GM19324 (cell line): ENCODE data around the gene RGS3.
"Not testable (repeated sequence)": the region's sequence is repeated elsewhere in the genome, so short reads cannot be mapped to it uniquely, and the experiment has no call there.

Source experiments
- ATAC-seq: cut with Tn5 transposase; IDR thresholded peaks from one replicate; pipeline ENCODE4 v1.9.1; 2021; ENCODE audit warnings: mild to moderate bottlenecking, moderate library complexity; ENCODE audit not compliant: unreplicated experiment, low FRiP score

Gene RGS3

DNA sequence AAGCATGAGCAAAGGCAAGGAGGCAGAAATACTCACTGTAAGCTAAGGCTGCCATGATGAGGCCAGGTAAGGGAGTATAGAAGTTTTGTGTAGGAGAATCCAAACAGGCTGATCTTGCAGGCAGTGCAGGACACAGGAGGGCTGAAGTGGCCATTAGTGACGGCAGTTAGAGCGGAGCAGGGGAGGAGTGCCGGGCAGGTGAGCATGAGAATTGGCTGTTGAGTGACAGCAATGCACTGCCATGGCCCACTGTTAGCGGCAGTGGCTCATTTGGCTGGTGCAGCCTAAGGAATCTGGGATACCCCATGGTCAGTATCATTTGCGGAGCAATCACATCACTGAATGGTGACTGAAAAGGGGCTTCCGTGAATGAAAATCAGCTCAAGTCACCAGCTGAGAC lies 22.8 kb downstream of the RGS3 start:
- no peak for ATAC-seq

DNA sequence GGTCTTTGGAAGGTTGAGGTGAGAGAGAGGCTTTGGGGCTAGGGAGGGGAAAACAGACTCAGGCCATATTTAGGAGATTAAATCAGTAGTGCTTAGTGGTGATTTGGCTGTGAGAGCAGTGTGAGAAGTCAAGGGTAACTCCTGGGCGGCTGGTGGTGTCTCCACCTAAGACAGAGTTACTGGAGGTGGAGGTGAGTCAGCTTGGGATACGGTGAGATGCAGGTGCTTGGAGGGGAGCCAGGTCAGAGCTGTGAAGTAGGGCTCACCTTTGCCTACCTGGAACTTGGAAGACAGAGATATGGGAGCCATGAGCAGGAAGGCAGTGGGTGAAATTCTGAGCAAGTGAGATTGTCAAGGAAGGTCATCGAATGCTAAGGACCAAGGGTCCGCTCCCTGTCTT lies 24.5 kb downstream of the RGS3 start:
- no peak for ATAC-seq

DNA sequence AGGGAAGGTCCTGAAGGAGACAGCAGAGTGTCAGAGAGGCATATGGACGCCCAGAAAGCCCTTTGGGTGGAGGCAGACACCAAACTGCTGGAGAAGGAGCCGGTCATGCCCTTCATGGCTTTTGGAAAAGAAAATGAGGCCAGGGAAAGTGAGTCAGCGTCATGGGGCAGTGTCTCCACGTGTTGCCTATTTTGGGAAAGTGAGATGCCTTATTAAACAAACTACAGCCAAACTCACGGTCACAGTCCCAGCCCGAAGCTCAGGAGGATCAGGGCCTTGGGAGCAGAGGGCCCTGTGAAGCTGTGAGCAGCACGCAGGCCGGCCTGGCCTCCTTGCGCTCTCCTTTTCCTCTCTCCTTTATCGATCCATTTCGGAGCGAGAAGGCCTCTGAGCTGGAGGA lies 25.0 kb downstream of the RGS3 start:
- ATAC-seq: no peak

DNA sequence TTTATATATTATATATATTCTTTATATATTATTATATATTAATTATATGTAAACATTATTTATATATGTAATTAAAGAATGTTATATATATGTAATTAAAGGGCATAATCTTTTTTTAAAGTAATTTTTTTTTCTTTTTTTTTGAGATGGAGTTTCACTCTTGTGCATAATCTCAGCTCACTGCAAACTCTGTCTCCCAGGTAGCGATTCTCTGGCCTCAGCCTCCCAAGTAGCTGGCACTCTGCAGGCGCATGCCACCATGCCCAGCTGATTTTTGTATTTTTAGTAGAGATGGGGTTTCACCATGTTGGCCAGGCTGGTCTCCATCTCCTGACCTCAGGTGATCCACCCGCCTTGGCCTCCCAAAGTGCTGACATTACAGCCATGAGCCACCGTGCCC lies 27.6 kb downstream of the RGS3 start:
- ATAC-seq: not testable (repeated sequence)

DNA sequence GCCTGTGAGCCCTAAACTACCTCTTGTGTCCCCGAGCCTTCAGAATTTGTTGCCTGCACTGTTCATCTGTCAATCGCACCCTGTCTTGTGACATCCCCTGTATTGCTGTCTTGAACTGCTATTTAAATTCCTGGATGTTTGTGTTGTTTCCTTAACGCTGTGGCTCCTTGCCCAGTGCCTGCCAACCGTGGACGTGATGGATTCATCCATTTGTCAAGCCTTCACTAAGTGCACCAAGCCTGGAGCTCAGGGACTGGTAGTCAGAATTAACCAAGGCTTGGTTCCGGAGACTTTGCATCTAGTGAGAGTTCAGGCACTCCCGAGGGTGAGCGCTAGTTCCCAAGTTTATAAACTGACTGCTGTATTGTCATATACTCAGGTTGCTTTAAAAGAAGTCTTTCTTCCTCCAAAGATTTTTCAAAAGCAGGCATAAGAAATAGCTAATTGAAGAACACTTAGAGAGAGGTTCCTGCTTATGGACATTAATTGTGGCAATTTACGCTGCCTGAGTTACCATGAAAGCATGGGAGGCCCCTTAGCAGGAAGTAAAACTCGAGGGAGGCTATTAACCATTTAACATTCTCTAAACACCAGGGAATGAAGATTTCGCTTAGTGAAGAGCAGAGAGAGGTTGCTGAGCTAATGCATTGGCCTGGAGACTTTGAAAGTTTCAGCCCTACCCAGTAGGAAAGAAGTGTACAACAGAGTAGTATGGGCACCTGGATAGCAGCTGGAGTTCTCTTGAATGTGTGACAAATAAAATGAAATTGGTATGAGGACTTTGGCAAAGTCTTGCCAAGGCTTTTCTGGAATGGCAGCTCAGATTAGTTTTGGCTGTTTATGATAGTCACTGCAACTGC lies 29.0 kb downstream of the RGS3 start:
- no peak for ATAC-seq

DNA sequence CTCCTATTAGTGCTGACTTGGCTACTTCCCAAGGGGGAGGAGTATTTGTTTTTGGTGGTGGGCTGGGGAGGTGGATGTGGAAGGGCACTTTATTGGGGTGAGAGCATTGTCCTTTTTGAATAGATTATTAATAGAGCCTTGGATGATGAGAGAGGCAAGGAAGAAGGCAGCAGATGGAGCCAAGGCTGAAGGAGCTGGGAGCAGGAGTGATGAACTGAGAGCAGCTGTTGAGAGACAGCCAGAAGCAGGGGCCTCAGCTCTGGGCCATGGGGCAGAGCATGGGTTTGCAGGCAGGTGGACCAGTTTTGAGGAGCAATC lies 29.6 kb downstream of the RGS3 start:
- ATAC-seq: no peak

DNA sequence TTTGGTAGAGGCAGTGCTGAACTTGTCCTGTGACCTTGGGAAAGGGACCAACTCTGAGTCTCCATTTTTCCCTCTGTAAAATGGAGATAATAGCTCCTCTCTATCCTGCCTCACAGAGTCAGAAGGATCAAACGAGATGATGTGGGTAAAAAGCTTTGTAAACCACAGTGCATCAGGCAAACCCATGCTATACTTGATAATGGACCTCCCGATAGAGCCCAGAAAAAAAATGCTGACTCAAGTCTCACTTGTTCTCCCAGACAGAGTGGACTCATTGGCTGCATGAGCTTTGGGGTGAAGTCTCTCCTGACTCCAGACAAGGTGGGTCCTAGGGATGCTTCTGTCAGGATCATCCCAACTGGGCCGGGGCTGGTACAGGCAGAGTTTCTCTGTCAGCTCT lies 32.0 kb downstream of the RGS3 start:
- ATAC-seq: no peak

DNA sequence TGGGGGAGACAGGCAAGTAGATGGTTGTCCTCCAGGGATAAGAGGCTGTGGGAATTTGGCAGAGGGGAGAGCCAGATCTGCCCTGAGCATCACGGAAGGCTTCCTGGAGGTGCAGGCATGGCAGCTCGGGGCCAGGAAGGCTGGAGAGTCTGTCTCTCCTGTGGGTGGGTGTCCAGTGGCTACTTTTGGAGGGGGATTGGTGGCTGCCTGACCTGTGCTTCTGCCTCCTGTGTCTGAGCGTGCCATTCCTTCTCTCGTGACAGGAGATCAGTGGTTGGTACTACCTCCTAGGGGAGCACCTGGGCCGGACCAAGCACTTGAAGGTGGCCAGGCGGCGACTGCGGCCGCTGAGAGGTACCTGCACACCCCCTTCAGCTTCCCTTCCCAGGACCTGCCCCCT lies 33.5 kb downstream of the RGS3 start:
- ATAC-seq: no peak

DNA sequence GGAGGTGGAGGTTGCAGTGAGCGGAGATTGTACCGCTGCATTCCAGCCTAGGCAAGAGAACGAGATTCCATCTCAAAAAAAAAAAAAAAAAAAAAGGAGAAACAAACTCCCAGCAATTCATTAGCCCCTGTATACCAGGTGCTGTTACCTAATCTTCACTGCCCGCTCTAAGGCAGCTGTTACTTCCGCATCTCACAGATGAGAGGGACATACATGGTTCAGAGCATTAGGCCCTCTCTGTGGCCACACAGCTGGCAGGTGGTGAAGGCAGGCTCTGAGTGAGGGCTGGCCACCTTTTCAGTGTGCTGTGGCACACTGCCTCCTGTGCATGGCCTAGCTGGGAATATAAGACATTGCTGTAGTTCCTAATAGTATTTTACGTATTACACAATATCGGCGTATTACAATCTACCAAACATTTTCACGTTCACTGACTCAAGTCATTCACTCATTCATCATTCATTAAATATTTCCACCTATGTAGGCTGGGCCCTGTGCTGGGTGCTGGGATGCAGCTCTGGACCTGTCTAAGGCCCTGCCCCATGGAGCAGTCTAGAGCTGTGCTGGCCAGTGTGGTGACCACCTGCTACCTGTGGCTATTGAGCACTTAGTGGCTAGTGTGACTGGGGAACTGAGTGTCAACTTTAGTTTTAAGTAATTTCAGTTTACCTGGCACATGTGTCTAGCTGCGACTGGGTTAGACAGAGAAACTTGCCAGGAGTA lies 35.8 kb downstream of the RGS3 start:
- ATAC-seq: no peak

DNA sequence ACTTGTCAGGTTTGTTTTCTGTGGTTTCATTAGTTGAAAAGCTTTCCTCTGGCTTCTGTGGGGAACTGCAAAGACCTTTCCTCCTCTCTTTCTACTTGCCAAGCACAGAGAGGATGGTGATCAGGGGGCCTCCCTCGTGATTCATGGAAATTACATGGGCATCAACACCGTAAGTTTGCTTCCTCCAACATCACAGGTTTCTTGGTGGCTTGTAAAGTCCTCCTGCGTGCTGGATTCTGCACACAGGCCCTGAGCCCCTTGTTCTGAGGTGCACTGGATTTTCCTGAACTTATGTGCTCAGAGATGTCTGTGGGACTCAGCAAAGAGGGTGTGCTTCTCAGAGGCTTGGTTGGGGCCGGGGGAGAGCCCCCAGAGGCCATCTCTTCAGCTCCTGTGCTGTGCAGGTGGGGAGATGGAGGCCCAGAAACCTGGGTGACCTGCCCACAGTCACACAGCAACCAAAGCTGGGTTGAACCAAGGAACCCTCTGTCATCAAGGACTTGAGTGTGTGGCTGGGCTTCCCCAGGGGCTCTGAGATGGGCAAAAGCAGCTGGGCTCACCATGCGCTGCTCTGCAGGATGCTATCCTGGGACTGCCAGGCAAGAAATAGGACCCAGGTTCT lies 36.5 kb downstream of the RGS3 start:
- ATAC-seq: no peak

DNA sequence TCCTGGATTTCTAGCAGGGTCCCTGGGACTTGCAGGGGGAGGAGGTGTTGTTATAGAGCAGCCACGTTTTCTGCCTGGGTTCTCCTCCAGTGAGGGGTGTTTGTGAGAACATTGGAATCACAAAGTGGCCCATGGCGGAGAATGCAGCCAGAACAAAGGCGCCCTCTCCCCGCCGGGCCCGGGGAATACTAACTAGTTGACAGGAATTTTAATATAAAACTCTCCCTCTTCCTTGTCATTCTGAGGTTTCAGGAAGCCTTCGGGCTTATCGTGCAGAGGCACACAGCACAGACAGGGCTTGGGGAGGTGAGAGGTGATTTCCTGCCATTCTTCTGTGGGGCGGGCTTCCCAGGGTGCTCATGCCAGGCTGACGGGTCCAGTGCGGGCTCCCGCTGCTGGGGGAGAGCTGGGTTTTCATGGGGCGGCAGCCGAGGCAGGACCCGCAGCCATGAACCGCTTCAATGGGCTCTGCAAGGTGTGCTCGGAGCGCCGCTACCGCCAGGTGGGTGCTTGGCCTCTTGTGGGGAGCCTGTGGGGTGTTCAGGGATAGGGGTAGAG lies 37.7 kb downstream of the RGS3 start:
- ATAC-seq: no peak

DNA sequence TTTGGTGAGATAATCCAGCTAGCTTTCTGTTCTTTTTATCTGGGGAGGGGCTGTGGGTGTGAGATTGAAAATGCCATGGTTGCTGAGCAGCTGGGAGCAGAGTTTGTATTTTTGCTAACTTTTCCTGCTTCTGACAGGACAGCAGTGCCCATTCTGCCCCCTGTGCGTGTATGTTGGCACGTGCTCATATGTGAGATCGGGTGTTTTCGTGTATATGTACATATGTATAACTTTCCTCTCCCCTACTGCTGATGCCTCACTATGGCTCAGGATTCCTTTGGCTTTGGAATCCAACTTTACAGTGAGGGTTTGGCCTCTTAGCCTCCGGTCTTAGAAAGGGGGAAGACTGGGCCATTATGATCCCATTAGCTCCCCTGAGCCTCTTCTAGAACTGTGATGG lies 38.3 kb downstream of the RGS3 start:
- no peak for ATAC-seq

DNA sequence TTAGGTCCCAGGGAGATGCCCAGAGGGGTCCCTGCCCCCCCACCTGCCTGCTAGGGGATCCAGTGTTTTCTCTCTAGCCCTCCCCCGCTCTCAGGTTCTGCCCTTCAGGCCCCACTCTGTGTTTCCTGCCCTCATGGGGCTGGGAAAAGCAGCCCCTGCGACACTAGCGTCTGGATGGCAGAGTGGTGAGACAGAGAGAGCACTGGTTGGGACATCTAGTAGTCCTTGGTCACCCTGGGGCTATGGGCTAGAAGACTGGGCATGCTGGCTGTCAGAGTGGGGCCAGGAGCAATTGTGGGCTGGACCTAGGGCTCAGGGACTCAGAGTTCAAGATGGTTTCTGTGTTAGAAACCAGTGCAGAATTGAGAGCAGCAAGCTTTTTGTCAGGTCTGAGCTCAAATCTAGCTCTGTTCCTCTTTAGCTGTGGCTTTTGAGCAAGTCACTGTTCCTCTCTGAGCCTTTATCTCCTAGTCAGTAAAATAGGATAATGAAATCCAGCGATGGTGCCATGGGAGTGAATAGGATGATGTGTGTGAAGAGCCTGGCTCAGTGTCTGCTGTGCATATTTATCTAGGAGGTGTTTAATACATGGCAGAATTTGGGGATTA lies 39.0 kb downstream of the RGS3 start:
- no peak for ATAC-seq

DNA sequence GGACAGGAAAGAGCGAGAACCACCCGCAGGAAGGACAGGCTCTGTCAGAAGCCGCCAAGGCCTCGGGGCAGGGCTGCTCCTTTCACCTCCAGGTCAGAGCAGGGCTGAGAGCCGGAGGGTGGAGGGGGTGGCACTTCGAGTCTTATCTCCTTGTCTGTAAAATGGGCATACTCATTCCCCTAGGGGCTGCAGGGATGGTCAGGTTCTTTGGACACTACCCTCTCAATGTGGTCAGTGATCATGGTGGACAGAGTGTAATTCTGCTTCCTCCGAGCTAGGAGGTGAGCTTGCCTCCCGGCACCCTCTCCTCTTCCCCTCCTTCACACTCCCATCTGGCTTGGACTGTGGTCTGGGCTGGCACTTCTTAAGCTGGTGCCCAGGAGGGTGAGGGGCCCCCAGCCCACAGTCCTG lies 39.6 kb downstream of the RGS3 start:
- no peak for ATAC-seq

DNA sequence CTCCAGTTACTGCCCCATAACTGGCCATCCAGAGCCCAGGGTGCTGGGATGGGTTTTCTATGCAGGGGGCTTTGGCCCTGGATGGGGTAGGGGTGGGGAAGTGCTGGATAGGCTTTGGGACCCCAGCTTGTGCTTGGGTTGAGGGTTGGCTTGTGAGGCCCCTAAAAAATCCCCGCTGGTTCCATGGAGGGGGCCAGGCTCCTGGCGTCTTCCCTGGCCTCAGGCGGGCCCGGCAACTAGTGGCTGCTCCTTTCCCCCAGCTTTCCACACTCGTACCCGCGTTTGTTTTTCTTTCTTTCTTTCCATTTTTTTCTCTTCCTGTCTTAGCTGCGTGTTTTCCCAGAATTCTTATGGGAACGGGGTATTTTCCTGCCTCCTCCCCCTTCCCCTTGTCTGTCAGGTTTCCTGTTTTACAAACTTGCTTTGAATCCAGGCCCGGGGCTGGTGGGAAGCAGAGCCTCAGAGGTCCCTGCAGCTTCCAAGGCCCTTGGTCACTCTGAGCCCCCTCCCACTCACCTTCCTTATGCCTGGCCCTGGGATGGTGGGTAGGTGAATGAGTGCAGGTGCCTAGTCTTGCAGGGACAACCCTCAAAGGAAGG lies 40.2 kb downstream of the RGS3 start:
- no peak for ATAC-seq

DNA sequence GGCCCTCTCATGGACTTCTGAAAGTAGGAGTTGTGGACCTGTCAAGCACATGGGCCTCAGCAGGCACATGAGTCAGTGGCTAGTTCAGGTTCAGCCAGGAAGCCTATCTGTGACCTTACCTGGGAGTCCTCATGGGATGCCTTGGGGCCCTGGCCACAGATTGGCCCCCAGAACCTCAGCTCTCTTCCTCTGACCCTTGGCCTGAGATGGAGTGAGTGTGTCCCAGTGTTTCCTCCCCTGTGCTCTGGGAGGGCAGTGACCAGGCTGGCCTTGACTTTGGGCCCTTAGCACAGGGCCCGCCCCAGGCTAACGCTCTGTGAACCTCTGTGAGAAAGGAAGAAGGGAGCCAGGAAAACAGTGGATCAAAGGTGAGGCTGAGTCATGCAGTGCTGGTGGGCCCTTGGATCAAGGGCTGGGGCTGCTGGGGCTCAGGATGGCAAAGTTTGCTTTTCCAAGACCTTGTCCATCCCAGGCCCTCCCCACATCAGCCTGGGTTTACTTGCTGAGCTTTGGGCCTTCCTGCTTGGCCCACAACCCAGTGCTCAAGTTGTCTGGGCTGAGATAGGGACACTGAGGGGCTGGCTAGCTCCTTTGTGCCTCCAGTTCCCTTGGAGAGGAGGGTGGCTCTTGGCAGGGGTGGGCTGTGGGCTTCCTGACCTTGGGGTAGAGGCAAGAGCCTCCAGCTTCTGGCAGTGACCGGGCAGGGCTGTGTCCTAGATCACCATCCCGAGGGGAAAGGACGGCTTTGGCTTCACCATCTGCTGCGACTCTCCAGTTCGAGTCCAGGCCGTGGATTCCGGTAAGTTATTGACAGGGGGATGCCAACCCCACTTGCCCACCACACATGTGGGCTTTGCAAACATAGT lies 41.4 kb downstream of the RGS3 start:
- ATAC-seq: no peak

DNA sequence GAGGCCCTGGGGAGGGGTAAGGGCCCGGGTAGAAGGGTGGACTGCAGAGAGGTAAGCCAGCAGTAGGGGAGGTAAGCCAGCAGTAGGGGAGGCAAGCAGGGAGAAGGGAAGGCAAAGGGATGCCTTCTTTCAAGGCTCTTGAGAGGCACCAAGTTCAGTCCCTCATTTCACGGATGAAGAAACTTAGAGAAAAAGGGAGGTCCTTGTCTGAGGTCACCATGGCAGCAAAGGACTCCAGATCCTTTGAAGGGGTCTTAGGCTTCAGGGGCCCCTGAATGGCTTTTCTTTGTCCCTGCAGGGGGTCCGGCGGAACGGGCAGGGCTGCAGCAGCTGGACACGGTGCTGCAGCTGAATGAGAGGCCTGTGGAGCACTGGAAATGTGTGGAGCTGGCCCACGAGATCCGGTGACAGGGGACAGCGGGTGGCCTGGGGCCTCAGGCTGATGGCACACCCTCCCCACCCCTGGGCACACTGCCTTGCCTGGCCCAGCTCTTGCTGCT lies 42.6 kb downstream of the RGS3 start:
- ATAC-seq: no peak

DNA sequence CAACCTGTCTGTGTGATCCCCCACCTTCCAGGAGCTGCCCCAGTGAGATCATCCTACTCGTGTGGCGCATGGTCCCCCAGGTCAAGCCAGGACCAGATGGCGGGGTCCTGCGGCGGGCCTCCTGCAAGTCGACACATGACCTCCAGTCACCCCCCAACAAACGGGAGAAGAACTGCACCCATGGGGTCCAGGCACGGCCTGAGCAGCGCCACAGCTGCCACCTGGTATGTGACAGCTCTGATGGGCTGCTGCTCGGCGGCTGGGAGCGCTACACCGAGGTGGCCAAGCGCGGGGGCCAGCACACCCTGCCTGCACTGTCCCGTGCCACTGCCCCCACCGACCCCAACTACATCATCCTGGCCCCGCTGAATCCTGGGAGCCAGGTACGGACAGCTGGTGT lies 43.7 kb downstream of the RGS3 start:
- no peak for ATAC-seq

DNA sequence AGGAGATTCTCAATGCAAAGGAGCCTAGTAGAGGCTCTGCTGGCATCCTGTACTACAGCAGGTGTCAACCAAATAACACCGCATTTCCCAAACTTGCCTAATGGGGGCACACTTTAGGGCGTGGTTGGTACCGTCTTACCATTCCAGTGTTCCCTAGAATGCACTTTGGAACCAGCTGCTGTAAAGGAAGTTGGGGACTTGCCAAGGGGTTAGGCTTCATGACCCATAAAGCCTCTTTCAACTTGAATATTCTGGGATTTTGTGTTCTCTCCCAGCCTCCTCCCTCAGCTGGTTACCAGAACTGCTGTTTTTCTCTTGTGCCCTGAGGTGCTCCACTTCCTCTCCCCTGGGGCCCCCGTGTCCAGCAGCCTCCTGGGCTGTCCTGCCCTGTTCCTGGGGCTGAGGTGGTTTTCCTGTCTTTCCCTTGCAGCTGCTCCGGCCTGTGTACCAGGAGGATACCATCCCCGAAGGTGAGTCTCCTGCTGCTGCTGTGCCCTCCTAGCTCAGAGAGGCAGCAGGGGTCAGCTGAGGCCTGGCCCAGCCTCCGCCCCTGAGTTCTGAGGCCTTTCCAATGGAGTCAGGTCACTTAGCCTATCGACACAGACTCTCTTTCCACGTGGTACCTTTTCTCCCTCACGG lies 44.7 kb downstream of the RGS3 start:
- no peak for ATAC-seq
